ENCODE data around the gene KNTC1. TPM values are rescaled to one million over a fixed set of nuclear protein-coding genes. Genes with fewer than 3 reads are reported as not detected.
A peak's percentile ranks its signal among the peaks of the same experiment; 100 is the strongest.
"Not testable (repeated sequence)": the region's sequence is repeated elsewhere in the genome, so short reads cannot be mapped to it uniquely, and the experiment has no call there.

KNTC1 gene
- total and polyA plus RNA-seq, 5 experiments from 2014 or later = 1.4 to 35.4 (median 3.6) TPM

GRCh38 chr12:122583294-122583693 is 56.2 kb downstream of the KNTC1 start:
- POLR2A ChIA-PET, H3K27ac Mint-ChIP-seq, H3K4me3 Mint-ChIP-seq: not testable (repeated sequence)

DNA sequence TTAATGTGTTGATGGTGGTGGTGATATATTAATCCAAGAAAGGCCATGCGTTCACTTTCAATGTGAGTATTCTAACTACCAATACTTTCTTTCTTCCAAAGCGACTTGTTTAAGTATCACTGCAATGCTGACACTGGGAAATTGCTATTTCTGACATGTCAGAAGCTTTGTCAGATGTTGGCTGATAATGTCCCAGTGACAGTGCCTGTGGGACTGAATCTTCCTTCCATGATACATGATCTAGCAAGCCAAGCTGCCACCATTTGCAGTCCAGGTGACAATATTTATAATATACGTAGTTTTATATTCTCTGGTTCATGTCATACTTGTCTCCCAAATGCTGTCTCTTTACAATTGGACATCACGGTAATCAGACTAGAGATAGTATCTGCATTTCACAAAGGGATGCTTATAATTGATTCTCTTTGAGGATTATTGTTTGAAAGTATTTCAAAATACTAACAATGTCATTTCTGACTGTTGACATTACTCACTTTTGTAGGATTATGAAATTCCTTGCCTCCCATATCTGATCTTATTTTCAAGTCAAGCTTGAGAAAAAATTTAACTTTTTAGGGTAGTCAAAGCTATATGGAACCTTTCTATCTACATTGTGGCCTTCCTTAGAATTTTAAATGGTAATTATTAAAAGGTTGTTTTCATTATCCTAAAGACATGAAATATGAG is 57.3 kb downstream of the KNTC1 start:
- H3K4me3 Mint-ChIP-seq = no peak overlapping the region
- ATAC-seq = no peak
- H3K9me3 Mint-ChIP-seq = no peaks in the 10 kb centered on the region
- DNase-seq = no peak
- H3K27me3 Mint-ChIP-seq = no peaks in the 10 kb centered on the region
- H3K36me3 Mint-ChIP-seq = peaks cover 12 to 66% (median 19%) of the 10 kb centered on the region in 3 donors
- POLR2A ChIA-PET = no interaction called here
- H3K27ac Mint-ChIP-seq = no peak overlapping the region
- no peaks in the 10 kb centered on the region for H3K4me1 Mint-ChIP-seq

More at GRCh38 chr12:122583294-122583693, 56.2 kb downstream of the KNTC1 start:
- not testable (repeated sequence) for DNase-seq, ATAC-seq, H3K9me3 Mint-ChIP-seq, H3K27me3 Mint-ChIP-seq, H3K4me1 Mint-ChIP-seq
- peaks cover 12 to 70% (median 19%) of the 10 kb centered on the region in 3 donors for H3K36me3 Mint-ChIP-seq

- no peak overlapping the region for H3K27ac Mint-ChIP-seq
- ATAC-seq = no peak
- no peaks in the 10 kb centered on the region for H3K4me1 Mint-ChIP-seq
These were observed 63.9 kb downstream of the KNTC1 start for GRCh38 chr12:122590990-122591389.

GRCh38 chr12:122591966-122592365 is 64.9 kb downstream of the KNTC1 start:
- H3K27me3 Mint-ChIP-seq, DNase-seq, H3K27ac Mint-ChIP-seq, H3K4me1 Mint-ChIP-seq, H3K9me3 Mint-ChIP-seq, POLR2A ChIA-PET, ATAC-seq, H3K4me3 Mint-ChIP-seq: not testable (repeated sequence)
- peaks cover 5 to 42% (median 18%) of the 10 kb centered on the region in 3 donors for H3K36me3 Mint-ChIP-seq

More at GRCh38 chr12:122590990-122591389, 63.9 kb downstream of the KNTC1 start:
- peaks cover 5 to 49% (median 19%) of the 10 kb centered on the region in 3 donors for H3K36me3 Mint-ChIP-seq
- H3K4me3 Mint-ChIP-seq = no peak overlapping the region
- no peak for DNase-seq
- no peaks in the 10 kb centered on the region for H3K9me3 Mint-ChIP-seq
- no peaks in the 10 kb centered on the region for H3K27me3 Mint-ChIP-seq
- POLR2A ChIA-PET = no interaction called here

GRCh38 chr12:122592543-122592942 is 65.5 kb downstream of the KNTC1 start:
- Mint-ChIP-seq H3K36me3 (peaks cover 5 to 42% (median 18%) of the 10 kb centered on the region in 3 donors), H3K27ac (peak overlapping the region in 1 of 10 donors; percentile 62)
- H3K9me3 Mint-ChIP-seq, DNase-seq, H3K27me3 Mint-ChIP-seq, POLR2A ChIA-PET, H3K4me3 Mint-ChIP-seq, H3K4me1 Mint-ChIP-seq, ATAC-seq: not testable (repeated sequence)

DNA sequence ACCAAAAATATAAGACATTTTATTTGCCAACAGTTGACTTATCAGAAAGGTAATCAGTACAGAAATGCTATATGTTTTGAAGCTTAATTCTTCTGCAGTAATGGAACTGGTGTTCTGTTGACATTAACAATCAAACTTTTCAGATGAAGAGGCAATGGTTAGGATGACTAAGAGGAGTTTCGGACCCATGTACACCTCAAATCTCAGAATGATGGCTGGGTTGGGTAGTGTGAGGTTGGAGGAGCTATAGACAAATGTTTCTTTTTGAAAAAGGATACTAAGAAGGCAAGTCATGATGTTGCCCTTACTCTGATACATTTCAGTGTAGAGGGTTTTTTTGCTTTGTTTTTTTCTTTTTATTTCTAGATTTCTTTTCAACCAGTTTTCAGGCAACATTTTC is 66.9 kb downstream of the KNTC1 start:
- Mint-ChIP-seq H3K4me1 (no peaks in the 10 kb centered on the region), H3K27ac (peak overlapping the region in 1 of 10 donors; percentile 30), H3K4me3 (no peak overlapping the region), H3K27me3 (no peaks in the 10 kb centered on the region), H3K9me3 (no peaks in the 10 kb centered on the region), H3K36me3 (peaks cover 5 to 35% (median 18%) of the 10 kb centered on the region in 3 donors)
- DNase-seq = no peak
- no peak for ATAC-seq
- POLR2A ChIA-PET = no interaction called here

DNA sequence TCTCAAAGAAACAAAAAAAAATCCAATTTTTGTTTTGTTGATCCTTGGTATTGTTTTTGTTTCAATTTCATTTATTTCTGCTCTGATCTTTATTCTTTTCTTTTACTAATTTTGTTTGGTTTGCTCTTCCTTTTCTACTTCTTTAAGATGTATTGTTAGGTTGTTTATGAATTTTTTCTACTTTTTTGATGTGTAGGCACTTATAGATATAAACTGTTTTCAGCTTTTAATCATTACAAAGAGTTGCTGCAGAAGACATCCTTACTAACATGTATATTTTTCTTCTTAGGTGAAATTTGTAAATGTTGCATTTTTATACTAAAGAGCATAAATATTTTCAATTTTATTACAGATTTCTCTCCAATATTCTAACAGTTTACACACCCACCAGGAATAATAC is 69.8 kb downstream of the KNTC1 start:
- H3K36me3 Mint-ChIP-seq = peaks cover 0 to 25% (median 9%) of the 10 kb centered on the region in 3 donors
- DNase-seq = no peak
- POLR2A ChIA-PET = no interaction called here
- peak overlapping the region in 3 of 10 donors; percentile 8 to 75 (median 54) for H3K27ac Mint-ChIP-seq
- no peak for ATAC-seq
- no peaks in the 10 kb centered on the region for H3K4me1 Mint-ChIP-seq
- H3K27me3 Mint-ChIP-seq = no peaks in the 10 kb centered on the region
- H3K9me3 Mint-ChIP-seq = no peaks in the 10 kb centered on the region
- H3K4me3 Mint-ChIP-seq = no peak overlapping the region

DNA sequence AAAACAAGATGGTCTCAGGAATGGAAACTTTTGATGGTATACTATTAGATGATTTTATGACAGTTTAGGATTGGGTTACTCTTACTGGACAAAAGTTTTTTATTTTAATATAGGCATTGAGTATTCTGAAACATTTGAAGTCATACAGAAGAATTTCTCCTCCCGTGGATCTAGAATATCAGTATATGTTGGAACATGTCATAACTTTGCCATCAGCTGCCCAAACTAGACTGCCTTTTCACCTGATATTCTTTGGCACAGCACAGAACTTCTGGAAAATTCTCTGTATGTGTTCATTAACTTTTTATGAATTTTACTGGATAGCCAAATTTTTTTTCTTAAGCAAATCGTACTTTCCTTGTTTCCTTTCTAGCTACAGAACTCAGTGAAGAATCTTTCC is 75.4 kb downstream of the KNTC1 start:
- DNase-seq = no peak
- no peaks in the 10 kb centered on the region for H3K9me3 Mint-ChIP-seq
- POLR2A ChIA-PET = interaction anchor here (0.6 kb wide), 1 partner anchor 748 kb away, joined by 4 read pairs; no protein-coding TSS in a partner anchor
- no peaks in the 10 kb centered on the region for H3K4me1 Mint-ChIP-seq
- H3K27ac Mint-ChIP-seq = no peak overlapping the region
- no peaks in the 10 kb centered on the region for H3K27me3 Mint-ChIP-seq
- H3K36me3 Mint-ChIP-seq = peaks cover 0 to 36% (median 6%) of the 10 kb centered on the region in 3 donors
- H3K4me3 Mint-ChIP-seq = no peak overlapping the region
- ATAC-seq = no peak

GRCh38 chr12:122604993-122605392 is 77.9 kb downstream of the KNTC1 start:
- Mint-ChIP-seq H3K4me1 (no peaks in the 10 kb centered on the region), H3K9me3 (no peaks in the 10 kb centered on the region), H3K27ac (no peak overlapping the region), H3K27me3 (no peaks in the 10 kb centered on the region), H3K36me3 (peaks cover 0 to 35% (median 8%) of the 10 kb centered on the region in 3 donors), H3K4me3 (no peak overlapping the region)
- no peak for DNase-seq
- POLR2A ChIA-PET = no interaction called here
- ATAC-seq = no peak

DNA sequence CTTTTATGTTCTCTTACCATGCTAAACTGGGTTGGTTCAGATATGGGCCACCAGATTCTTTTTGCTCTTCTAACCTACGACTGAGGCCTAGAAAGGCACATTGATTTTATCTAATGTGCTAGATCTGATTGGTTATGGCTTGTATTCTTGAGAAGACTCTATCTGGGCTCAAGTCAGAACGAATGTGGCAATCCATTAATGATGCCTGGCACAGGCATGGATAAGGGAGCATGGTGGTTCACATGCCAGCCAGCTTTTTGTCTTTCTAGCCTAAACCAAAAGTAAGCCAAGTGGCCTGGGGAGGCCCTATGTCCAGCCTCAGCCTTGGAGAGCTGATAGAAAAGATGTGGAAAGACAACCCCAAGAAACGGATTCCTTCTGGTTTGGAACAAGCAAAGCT is 82.7 kb downstream of the KNTC1 start:
- Mint-ChIP-seq H3K27ac (no peak overlapping the region), H3K36me3 (peaks cover 0 to 59% (median 27%) of the 10 kb centered on the region in 3 donors), H3K4me1 (no peaks in the 10 kb centered on the region), H3K9me3 (no peaks in the 10 kb centered on the region), H3K27me3 (no peaks in the 10 kb centered on the region), H3K4me3 (no peak overlapping the region)
- POLR2A ChIA-PET = no interaction called here
- no peak for ATAC-seq
- DNase-seq = no peak

DNA sequence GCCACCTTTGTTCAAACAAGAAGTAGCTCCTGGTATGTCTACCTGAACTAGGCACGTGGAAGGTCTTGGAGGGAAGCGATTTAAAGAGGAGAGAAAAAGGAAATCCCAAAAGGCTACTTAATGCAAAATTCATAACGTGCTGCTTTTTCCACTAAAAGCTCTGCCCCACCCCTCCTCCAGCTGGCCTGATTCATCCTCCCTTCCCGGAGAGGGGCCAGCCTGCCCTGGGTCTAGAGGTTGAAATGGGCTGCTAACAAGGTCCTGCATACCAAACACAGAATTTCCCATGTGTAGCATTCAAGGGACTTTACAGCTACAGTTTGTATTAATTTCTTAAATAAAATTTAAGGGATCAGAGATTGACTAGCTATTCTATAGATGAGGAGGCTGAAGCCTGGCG is 83.2 kb downstream of the KNTC1 start:
- H3K9me3 Mint-ChIP-seq = no peaks in the 10 kb centered on the region
- peaks cover 0 to 61% (median 28%) of the 10 kb centered on the region in 3 donors for H3K36me3 Mint-ChIP-seq
- DNase-seq (no peak), ATAC-seq (no peak)
- H3K4me1 Mint-ChIP-seq = no peaks in the 10 kb centered on the region
- POLR2A ChIA-PET = interaction anchor here (0.5 kb wide), 1 partner anchor 197 kb away, joined by 3 read pairs; no protein-coding TSS in a partner anchor
- no peaks in the 10 kb centered on the region for H3K27me3 Mint-ChIP-seq
- no peak overlapping the region for H3K27ac Mint-ChIP-seq
- H3K4me3 Mint-ChIP-seq = no peak overlapping the region

DNA sequence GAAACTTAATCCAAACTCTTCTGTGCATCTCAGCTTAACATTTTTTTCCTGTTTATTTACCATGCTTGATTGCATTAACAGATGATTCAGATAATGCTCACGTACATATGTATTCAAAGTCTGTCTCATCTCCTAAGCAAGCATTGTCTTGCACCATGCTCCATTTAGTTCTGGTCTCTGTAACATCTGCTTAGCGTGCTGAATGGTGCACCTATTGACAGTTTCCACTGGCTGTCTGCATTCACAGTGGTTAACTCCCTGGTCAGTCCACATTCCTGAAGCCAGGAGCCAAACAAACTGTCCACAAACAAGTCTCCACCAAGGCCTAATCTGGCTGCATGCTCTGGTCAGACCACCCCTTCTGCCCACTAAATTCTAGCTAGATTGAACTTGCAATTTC is 83.9 kb downstream of the KNTC1 start:
- DNase-seq (no peak), ATAC-seq (no peak)
- Mint-ChIP-seq H3K4me1 (no peaks in the 10 kb centered on the region), H3K9me3 (no peaks in the 10 kb centered on the region), H3K27ac (no peak overlapping the region), H3K4me3 (no peak overlapping the region), H3K36me3 (peaks cover 0 to 58% (median 30%) of the 10 kb centered on the region in 3 donors), H3K27me3 (no peaks in the 10 kb centered on the region)
- POLR2A ChIA-PET = interaction anchor here (0.5 to 0.6 kb wide), 2 partner anchors 57 to 196 kb away, joined by 3 to 5 read pairs; no protein-coding TSS in a partner anchor

DNA sequence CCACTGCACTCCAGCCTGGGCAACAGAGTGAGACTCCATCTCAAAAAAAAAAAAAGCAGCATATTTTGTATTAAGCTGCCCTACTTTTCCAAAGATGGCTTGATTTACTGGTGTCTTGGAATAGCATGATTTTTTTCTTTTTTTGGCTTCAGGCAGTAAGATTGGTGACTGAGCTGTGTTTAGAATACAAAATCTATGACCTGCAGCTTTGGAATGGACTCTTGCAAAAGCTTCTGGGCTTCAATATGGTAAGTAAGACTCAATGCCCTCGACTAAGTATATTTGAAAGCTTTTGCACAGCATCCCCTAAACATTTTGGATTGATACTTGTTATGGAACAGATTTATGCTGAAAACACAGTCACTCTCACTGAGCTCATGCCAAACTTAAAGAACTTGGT is 87.8 kb downstream of the KNTC1 start:
- POLR2A ChIA-PET = interaction anchor here (0.6 kb wide), 1 partner anchor 1118 kb away, joined by 3 read pairs; no protein-coding TSS in a partner anchor
- Mint-ChIP-seq H3K27ac (no peak overlapping the region), H3K4me3 (no peak overlapping the region), H3K27me3 (no peaks in the 10 kb centered on the region), H3K4me1 (no peaks in the 10 kb centered on the region), H3K9me3 (no peaks in the 10 kb centered on the region), H3K36me3 (peaks cover 0 to 80% (median 32%) of the 10 kb centered on the region in 3 donors)
- no peak for ATAC-seq
- no peak for DNase-seq
